ELF-1 (cell line): ENCODE measurements around the gene LRRC4C.
"Not testable (repeated sequence)": the region's sequence is repeated elsewhere in the genome, so short reads cannot be mapped to it uniquely, and the experiment has no call there.

ENCODE experiments used
- DNase-seq: peaks from one replicate; pipeline ENCODE4 v3.0.0-alpha.2; 2016; ENCODE audit warnings: low read depth, low spot score

Gene LRRC4C

DNA sequence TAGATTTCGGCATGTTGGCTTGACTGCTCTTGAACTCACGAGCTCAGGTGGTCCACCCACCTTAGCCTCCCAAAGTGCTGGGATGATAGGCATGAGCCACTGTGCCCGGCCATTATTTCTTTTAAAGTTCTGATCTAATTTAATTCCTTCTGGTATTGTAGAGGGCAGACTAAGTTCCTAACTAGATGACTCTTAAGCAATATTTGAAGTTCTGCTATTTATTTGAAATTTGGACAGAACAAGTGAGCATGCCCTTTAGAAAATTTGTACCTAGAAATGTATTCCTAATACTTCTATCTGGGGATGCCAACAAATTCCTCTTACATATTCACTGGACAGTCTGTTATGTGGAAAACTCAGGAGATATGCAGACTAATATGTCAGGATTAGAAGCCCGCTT, 746.4 kb downstream of the LRRC4C start:
- no peak for DNase-seq

GRCh38 chr11:40701027-40701426, 758.4 kb downstream of the LRRC4C start:
- no peak for DNase-seq

GRCh38 chr11:40689823-40690222, 769.6 kb downstream of the LRRC4C start:
- no peak for DNase-seq

GRCh38 chr11:40688369-40688768, 771.1 kb downstream of the LRRC4C start:
- DNase-seq, result no peak

- DNase-seq, result no peak
These were observed 772.7 kb downstream of the LRRC4C start for GRCh38 chr11:40686765-40687164.

DNA sequence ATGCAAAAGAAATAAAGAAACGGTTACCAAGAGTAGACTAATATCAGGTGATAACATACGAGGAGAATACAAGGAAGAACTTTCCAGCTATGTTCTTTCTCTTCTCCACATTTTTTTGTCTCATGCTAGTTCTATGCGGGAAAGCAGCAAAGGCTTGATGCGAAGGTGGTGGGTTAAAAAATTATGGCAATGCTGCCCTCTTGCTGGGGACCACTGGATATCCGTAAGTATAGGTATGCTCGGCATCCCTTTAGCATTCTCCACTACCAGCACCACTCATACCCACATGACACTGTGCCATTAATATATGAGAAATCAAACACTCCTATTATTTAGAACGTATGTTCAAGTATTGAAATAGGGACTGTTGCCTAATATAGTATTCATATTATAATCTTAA, 776.4 kb downstream of the LRRC4C start:
- DNase-seq, result no peak

GRCh38 chr11:40679276-40679675, 780.2 kb downstream of the LRRC4C start:
- DNase-seq, result peak; percentile 61

GRCh38 chr11:40647295-40647694, 812.2 kb downstream of the LRRC4C start:
- no peak for DNase-seq

- DNase-seq, result no peak
These were observed 817.2 kb downstream of the LRRC4C start for GRCh38 chr11:40642284-40642683.

DNA sequence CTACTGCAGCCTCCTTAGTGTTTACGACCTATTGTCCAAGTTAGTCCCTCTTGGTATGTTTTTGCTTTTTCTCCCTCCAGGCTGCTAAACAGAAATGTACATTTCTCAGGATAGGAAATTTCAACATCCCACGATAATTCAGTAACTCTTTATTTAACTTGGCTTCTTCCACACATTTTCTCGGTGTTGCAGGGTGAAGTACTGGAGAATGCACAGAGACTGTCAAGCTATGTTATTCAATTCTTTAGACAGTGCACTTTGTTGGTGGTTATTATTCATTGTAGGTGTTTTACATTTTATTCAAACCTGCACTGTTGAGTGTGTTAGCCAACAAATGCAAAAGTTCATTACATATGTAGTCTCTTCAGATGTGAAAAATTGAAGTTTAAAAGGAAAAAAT, 839.8 kb downstream of the LRRC4C start:
- no peak for DNase-seq

DNA sequence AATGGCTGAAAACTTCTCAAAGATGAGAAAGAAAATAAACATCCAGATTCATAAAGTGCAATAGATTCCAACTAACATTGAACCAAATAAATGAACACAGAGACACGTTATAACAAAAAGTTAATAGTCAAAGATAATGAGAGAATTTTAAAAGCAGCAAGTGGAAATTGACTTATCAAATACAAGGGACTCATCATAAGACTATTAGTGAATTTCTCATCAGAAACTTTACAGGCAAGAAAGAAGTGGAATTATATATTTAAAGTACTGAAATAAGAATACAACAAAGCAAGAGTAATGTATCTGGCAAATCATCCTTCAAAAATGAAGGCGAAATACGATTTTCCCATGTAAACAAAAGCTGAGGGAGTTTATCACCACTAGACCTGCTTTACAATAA, 852.7 kb downstream of the LRRC4C start:
- DNase-seq, result no peak

DNA sequence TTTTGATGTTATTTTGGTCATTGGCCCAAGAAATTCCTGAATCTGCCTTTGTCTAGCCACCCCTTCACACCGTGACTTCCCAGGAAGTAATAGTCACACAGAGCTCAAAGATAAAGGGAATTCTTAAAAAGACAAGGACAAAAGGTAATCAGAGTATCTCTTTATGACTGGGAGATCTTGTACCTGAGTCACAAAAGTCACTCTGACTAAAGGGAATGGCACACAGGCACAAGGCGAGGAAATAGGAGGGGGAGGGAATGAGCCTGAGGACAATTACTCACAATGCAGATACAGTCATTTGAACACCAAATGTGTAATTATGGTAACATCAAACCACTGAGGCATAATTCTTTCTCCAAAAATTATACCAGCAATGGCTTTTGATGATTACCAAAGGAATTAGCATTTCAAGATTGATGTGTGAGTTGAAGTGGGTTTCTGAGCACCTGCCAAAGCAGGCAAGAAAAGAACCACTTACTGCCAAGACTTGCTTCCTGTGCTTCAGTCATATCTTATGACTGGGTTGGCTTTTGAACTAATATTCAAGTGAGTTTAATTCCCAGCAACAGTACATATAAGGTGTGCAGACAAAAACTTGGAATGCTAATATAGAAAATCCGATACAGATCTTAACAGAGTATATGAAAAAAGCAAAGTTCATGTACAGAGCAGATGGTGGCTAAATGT, 856.4 kb downstream of the LRRC4C start:
- no peak for DNase-seq

DNA sequence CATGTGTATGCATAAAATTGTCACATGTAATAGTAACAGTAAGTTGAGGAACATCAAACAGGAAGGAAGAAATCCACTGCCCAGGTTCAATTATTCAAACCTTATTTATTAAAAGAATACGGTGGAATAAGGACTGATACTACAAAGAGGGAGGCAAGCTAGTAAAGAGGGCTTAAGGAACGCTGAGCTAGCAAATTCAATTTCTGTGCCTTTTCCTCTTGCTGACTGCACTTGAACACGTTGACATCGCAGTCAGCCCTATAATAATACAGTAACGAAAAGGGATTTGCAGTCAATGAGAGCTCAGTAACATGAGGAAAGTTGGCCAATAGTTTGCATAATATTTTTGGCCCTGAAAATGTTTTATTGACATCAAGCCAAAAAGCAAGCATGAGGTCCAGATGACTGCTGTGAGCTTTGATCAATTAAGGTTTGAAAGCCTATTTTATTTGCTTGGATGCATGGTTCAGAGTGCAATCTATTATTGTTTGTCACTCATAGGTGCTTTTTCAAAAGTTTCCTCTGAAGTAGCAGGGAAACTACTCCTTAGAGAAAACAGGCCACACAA, 861.8 kb downstream of the LRRC4C start:
- DNase-seq, result no peak

- no peak for DNase-seq
These were observed 886.1 kb downstream of the LRRC4C start for GRCh38 chr11:40573254-40573891.

GRCh38 chr11:40569947-40570531, 889.4 kb downstream of the LRRC4C start:
- DNase-seq, result no peak

GRCh38 chr11:40567392-40567791, 892.1 kb downstream of the LRRC4C start:
- no peak for DNase-seq

GRCh38 chr11:40544162-40544561, 915.3 kb downstream of the LRRC4C start:
- DNase-seq, result no peak

DNA sequence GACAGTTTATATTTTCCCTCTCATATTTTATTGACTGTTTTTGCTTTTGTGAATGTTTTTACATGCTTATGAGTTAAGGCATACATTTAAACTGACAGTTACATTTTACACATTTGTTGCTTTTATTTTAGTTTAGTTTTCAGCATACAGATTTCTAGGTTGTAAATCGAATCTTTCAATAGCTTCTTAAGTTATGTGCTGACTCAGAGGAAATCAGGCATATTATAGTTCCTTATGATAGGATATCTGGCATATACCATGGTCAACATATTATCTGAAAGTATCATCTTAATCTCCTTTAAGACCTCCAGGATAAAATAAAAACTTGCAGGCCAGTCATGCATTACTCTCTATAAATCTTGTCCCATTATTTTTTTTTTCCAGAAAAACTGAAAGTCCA, 916.6 kb downstream of the LRRC4C start:
- no peak for DNase-seq

- no peak for DNase-seq
These were observed 921.7 kb downstream of the LRRC4C start for GRCh38 chr11:40537734-40538133.

DNA sequence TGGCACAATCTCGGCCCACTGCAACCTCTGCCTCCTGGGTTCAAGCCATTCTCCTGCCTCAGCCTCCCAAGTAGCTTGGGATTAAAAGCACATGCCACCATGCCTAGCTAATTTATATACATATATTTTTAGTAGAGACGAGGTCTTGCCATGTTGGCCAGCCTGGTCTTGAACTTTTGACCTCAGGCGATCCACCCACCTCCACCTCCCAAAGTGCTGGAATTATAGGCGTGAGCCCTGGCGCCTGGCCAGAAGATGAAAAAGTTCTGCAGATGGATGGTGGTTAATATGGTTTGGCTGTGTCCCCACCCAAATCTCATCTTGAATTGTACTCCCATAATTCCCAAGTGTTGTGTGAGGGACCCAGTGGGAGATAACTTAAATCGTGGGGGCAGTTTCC, 937.4 kb downstream of the LRRC4C start:
- not testable (repeated sequence) for DNase-seq

- no peak for DNase-seq
These were observed 942.3 kb downstream of the LRRC4C start for GRCh38 chr11:40517122-40517521.

DNA sequence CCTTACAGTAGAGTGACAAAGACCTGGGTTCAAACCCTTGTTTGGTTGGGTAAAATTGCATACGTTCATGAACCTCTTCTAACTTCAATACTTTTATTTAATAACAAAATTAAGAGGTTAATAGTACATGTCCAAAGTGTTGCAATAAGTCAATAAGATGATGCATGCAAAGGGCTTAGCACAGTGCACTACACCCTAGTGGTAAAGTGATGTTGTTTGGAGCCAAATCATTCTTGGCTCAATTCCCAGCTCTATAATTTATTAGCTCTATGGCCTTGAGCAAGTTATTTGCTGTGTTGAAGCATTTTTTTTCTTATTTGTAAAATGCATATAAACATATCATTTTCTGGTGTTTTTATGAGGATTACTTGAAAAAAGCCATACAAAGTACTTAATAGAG, 945.3 kb downstream of the LRRC4C start:
- DNase-seq, result no peak

DNA sequence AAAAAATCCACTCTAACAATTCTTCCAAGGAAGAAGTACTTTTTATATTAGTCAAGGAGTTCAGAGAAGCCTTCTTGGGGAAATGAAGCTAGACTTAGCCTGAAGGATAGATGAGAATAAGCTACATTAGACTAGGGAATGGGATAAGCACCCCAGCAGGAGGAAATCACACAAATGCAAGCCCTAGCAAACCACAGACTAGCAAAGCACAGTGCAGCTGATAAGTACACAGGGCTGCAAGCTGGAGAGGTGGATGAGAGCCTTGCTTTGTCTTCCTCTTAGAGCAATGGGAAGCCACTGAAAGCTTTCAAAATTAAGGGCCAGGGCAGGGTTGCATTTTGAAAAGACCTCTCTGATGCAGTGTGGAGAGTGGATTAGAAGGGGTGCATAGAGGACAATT, 946.2 kb downstream of the LRRC4C start:
- DNase-seq, result no peak
